Measurements from ENCODE around the gene KCNA2. TPM values are rescaled to one million over a fixed set of nuclear protein-coding genes. Genes with fewer than 3 reads are reported as not detected.

Gene KCNA2
- total and polyA plus RNA-seq, 2 of the 13 experiments (the other 11 are each of a cell fraction or from before 2014, with no cell fraction given), result not detected

DNA sequence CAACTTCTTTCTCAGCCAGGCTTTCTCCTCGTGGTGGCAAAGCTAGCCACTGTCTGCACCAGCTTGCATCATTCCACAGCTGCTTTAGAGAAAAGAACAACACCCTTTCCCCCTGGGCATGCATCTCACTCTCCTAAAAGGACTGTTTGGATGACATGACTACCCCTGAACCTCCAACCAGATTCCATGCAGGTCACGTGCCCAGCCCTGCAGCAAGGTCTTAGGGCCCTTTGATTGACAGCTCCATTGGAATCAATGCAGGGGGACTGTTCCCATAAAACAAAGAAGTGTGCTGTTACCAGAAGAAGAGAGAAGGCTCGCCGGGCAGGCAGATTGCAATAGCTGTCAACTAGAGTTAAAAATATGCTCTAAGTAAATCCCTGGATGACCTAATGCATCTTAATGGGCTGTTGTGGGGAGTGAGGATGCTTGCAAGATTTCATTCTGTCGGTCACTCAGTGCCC is 24.4 kb downstream of the KCNA2 start:
- FAIRE-seq (no peak), ATAC-seq (no peak), DNase-seq (ENCODE audit: low spot score) (no peak)
- Histone ChIP-seq H3K4me3 (replicated peaks in 1 of 3; ENCODE audit: insufficient read depth in 1 of 3, low read depth in 2 of 3, low read length in 3 of 3) (no peak overlapping the region), H3K4me2 (ENCODE audit: low read depth, low read length) (no peak overlapping the region), H3K27ac (ENCODE audit: extremely low read length, insufficient read depth, low read length) (no peak overlapping the region), H3K27me3 (ENCODE audit: control insufficient read depth in 1 of 2, insufficient read depth in 2 of 2, low read length in 2 of 2) (peaks cover 0 to 10% of the 10 kb centered on the region in 2 experiments; a peak in 1 of 5 replicates), H3K36me3 (replicated peaks in 1 of 2; ENCODE audit: control insufficient read depth in 1 of 2, insufficient read depth in 2 of 2, low read length in 2 of 2) (no peaks in the 10 kb centered on the region), H3K4me1 (ENCODE audit: insufficient read depth, low read length) (peaks cover 6% of the 10 kb centered on the region; the same call in 1 of the 2 replicates), H4K20me1 (ENCODE audit: insufficient read depth, low read length) (no peaks in the 10 kb centered on the region), H3K9me3 (ENCODE audit: low read length) (no peaks in the 10 kb centered on the region), H2AFZ (ENCODE audit: low read length) (no peak overlapping the region), H3K79me2 (ENCODE audit: insufficient read depth, low read length) (no peaks in the 10 kb centered on the region), H3K9ac (ENCODE audit: insufficient read depth, low read depth, low read length) (no peak overlapping the region)
- TF ChIP-seq HDAC1 (CRISPR knock-in tag; IDR thresholded peaks at IDR 0.05) (no peak), ZSCAN20 (CRISPR knock-in tag; IDR thresholded peaks at IDR 0.05; ENCODE audit: borderline replicate concordance) (no peak), SMAD1 (CRISPR knock-in tag; IDR thresholded peaks at IDR 0.05; ENCODE audit: borderline replicate concordance, low read depth) (no peak), KDM1A (CRISPR knock-in tag; IDR thresholded peaks at IDR 0.05) (no peak), BCL6 (CRISPR knock-in tag; IDR thresholded peaks at IDR 0.05) (no peak), ZFP90 (CRISPR knock-in tag; IDR thresholded peaks at IDR 0.05; ENCODE audit: borderline replicate concordance) (no peak), ZMYM3 (CRISPR knock-in tag; IDR thresholded peaks at IDR 0.05) (no peak), REL (CRISPR knock-in tag; conservative IDR thresholded peaks at IDR 0.05) (no peak)
- ChIA-PET CTCF (ENCODE audit: low intra/inter-chr PET ratio, low total read pairs) (no interaction called here), POLR2A (no interaction called here)
- in situ Hi-C loops (cut with HindIII; ENCODE audit: extremely low pct_ligation_motif_present, low pct_unique_long_range_greater_than_20kb) (no loop called here), intact Hi-C loops (cut with micrococcal nuclease; ENCODE audit: unreplicated experiment) (no loop called here)
- no TSS peak for BruUV-seq (replicated peaks)
- 0% methylated on average over 5 of the region's 5 CpGs for WGBS (ENCODE audit: low lambda C conversion rate)

DNA sequence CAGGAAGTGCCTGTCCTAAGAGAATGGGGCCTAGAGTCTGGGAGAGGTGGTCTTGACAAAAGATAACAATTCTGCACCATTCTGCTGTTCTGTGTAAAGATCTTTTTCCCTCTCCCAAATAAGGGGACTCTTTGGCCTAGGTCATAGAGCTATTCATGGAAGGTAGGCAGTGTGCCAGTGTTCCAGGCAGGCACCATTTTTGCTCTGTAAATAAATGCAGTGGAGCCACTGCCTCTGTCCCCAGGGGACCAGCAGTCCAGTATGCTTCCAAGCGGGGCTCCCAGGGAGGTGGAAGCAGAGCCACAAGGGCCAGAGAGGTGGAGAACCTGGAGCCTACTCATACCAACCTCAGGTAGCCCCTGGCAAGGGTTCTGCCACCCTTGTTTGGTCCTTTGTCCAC is 25.9 kb downstream of the KCNA2 start:
- Histone ChIP-seq H3K4me2 (ENCODE audit: low read depth, low read length) (no peak overlapping the region), H3K4me3 (replicated peaks in 1 of 3; ENCODE audit: insufficient read depth in 1 of 3, low read depth in 2 of 3, low read length in 3 of 3) (no peak overlapping the region), H3K36me3 (replicated peaks in 1 of 2; ENCODE audit: control insufficient read depth in 1 of 2, insufficient read depth in 2 of 2, low read length in 2 of 2) (no peaks in the 10 kb centered on the region), H3K9ac (ENCODE audit: insufficient read depth, low read depth, low read length) (no peak overlapping the region), H4K20me1 (ENCODE audit: insufficient read depth, low read length) (no peaks in the 10 kb centered on the region), H3K9me3 (ENCODE audit: low read length) (no peaks in the 10 kb centered on the region), H3K27ac (ENCODE audit: extremely low read length, insufficient read depth, low read length) (no peak overlapping the region), H2AFZ (ENCODE audit: low read length) (no peak overlapping the region), H3K27me3 (ENCODE audit: control insufficient read depth in 1 of 2, insufficient read depth in 2 of 2, low read length in 2 of 2) (peaks cover 0 to 8% of the 10 kb centered on the region in 2 experiments; a peak in 1 of 5 replicates), H3K4me1 (ENCODE audit: insufficient read depth, low read length) (peaks cover 6% of the 10 kb centered on the region; the same call in 1 of the 2 replicates), H3K79me2 (ENCODE audit: insufficient read depth, low read length) (no peaks in the 10 kb centered on the region)
- intact Hi-C loops (cut with micrococcal nuclease; ENCODE audit: unreplicated experiment), result no loop called here
- ATAC-seq (no peak), FAIRE-seq (no peak), DNase-seq (ENCODE audit: low spot score) (no peak)
- ChIA-PET CTCF (ENCODE audit: low intra/inter-chr PET ratio, low total read pairs) (no interaction called here), POLR2A (no interaction called here)
- no TSS peak for BruUV-seq (replicated peaks)
- TF ChIP-seq ZSCAN30 (CRISPR knock-in tag; IDR thresholded peaks at IDR 0.05) (no peak), NCOR1 (IDR thresholded peaks at IDR 0.05; ENCODE audit: borderline replicate concordance, low read length) (no peak), ZNF329 (CRISPR knock-in tag; IDR thresholded peaks at IDR 0.05; ENCODE audit: low read depth) (no peak), LCORL (IDR thresholded peaks at IDR 0.05) (no peak), LCORL (CRISPR knock-in tag; IDR thresholded peaks at IDR 0.05) (no peak)
- TF ChIP-seq, protein P1, sequence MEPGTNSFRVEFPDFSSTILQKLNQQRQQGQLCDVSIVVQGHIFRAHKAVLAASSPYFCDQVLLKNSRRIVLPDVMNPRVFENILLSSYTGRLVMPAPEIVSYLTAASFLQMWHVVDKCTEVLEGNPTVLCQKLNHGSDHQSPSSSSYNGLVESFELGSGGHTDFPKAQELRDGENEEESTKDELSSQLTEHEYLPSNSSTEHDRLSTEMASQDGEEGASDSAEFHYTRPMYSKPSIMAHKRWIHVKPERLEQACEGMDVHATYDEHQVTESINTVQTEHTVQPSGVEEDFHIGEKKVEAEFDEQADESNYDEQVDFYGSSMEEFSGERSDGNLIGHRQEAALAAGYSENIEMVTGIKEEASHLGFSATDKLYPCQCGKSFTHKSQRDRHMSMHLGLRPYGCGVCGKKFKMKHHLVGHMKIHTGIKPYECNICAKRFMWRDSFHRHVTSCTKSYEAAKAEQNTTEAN (CRISPR knock-in tag; conservative IDR thresholded peaks at IDR 0.05), result no peak
- TF ChIP-seq, protein P2, sequence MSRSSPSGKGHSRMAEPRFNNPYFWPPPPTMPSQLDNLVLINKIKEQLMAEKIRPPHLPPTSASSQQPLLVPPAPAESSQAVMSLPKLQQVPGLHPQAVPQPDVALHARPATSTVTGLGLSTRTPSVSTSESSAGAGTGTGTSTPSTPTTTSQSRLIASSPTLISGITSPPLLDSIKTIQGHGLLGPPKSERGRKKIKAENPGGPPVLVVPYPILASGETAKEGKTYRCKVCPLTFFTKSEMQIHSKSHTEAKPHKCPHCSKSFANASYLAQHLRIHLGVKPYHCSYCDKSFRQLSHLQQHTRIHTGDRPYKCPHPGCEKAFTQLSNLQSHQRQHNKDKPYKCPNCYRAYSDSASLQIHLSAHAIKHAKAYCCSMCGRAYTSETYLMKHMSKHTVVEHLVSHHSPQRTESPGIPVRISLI (CRISPR knock-in tag; IDR thresholded peaks at IDR 0.05; ENCODE audit: borderline replicate concordance), result no peak
- no CpG with 5 or more reads among the region's 1 CpG for WGBS (ENCODE audit: low lambda C conversion rate)
- in situ Hi-C loops (cut with HindIII; ENCODE audit: extremely low pct_ligation_motif_present, low pct_unique_long_range_greater_than_20kb), result no loop called here
